ENCODE measurements around the gene LDLR.

DNA sequence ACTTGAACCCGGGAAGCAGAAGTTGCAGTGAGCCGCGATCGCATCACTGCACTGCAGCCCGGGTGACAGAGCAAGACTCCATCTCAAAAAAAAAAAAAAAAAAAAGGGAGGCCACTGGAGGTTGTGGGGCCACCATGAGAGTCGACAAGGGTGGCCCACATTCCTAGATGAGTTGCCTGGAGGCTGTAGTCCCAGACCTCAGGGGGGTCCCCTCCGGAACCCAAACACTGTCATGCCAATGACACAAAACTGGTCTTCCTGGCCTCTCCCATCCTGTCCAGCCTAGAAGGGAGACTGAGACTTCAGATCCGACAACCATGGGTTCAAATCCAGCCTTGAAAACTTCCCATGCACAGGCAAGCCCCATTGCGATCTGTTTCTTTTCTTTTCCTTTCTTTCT, 51.6 kb downstream of the LDLR start:
- TF ChIP-seq POLR2A (IDR thresholded peaks at IDR 0.05) (no peak), POLR2AphosphoS5 (IDR thresholded peaks at IDR 0.05) (no peak), EP300 (IDR thresholded peaks at IDR 0.05) (no peak)
- TF ChIP-seq, protein P1, sequence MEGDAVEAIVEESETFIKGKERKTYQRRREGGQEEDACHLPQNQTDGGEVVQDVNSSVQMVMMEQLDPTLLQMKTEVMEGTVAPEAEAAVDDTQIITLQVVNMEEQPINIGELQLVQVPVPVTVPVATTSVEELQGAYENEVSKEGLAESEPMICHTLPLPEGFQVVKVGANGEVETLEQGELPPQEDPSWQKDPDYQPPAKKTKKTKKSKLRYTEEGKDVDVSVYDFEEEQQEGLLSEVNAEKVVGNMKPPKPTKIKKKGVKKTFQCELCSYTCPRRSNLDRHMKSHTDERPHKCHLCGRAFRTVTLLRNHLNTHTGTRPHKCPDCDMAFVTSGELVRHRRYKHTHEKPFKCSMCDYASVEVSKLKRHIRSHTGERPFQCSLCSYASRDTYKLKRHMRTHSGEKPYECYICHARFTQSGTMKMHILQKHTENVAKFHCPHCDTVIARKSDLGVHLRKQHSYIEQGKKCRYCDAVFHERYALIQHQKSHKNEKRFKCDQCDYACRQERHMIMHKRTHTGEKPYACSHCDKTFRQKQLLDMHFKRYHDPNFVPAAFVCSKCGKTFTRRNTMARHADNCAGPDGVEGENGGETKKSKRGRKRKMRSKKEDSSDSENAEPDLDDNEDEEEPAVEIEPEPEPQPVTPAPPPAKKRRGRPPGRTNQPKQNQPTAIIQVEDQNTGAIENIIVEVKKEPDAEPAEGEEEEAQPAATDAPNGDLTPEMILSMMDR (IDR thresholded peaks at IDR 0.05): no peak

Data from upper lobe of left lung (tissue), 4 donors.